ENCODE data around the gene MOV10. TPM values are rescaled to one million over a fixed set of nuclear protein-coding genes. Genes with fewer than 3 reads are reported as not detected.

Gene MOV10
- total and polyA plus RNA-seq, 2 donors (not counting 3 experiments of a cell fraction or from before 2014, with no cell fraction given) = 97.1 to 113 TPM

DNA sequence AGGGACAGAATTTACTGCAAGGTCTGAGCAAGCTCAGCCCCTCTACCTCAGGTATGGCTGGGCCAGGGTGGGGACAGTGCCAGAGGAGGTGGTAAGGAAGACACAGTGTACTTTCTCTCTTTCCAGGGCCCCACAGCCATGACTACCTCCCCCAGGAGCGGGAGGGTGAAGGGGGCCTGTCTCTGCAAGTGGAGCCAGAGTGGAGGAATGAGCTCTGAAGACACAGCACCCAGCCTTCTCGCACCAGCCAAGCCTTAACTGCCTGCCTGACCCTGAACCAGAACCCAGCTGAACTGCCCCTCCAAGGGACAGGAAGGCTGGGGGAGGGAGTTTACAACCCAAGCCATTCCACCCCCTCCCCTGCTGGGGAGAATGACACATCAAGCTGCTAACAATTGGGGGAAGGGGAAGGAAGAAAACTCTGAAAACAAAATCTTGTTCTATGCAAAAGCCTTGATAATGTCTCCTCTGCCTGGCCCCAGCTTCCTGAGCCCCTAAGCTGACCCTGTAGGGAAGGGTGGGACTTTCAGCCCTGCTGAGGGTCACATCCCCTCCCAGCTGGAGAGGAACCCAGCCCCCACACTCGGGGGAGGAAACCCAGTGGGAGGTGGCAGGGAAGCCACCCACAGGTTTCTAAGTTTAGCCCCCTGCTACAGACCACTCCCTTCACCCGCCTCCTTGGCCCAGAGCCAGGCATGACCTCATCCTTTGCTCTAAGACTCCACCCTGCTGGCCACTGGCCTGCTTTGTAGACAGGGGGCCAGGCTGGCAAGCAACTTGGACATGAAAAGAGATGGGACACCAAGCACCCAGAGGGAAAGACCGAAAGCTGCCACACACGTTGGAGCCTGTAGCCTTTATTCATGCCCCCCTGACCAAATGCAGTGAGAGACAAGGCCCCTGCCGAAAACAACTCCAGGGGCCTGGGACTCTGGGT lies 26.1 kb downstream of the MOV10 start:
- POLR2A ChIA-PET = interaction anchor here (1.0 to 1.4 kb wide), 3 partner anchors 26 to 306 kb away, joined by 4 to 6 read pairs (median 5); partner anchors contain the start of gene MOV10

More for the DNA sequence above, 26.1 kb downstream of the MOV10 start:
- H3K4me1 ChIP-seq (ENCODE audit: control insufficient read depth, extremely low read depth, insufficient read depth, low read length) = peaks cover 67% of the 10 kb centered on the region
- no peaks in the 10 kb centered on the region for H3K27me3 ChIP-seq (ENCODE audit: control insufficient read depth in 2 of 2, insufficient read depth in 2 of 2, low read length in 2 of 2)
- H3K4me3 ChIP-seq (replicated peaks in 1 of 3; ENCODE audit: insufficient read depth in 1 of 3, low read depth in 1 of 3, low read length in 3 of 3) = no peak overlapping the region
- CTCF ChIA-PET = interaction anchor here (0.7 to 6.7 kb wide), 6 partner anchors 10 to 309 kb away, joined by 3 to 57 read pairs (median 4); partner anchors contain the start of genes MOV10 and PPM1J
- peak overlapping the region; percentile 61 for H3K9ac ChIP-seq (replicated peaks; ENCODE audit: extremely low read depth, insufficient read depth, low read length)
- H3K27ac ChIP-seq (ENCODE audit: insufficient read depth, low read depth, low read length) = peak overlapping the region; percentile 88
- H3K9me3 ChIP-seq (replicated peaks; ENCODE audit: control insufficient read depth, insufficient read depth, low read length) = no peaks in the 10 kb centered on the region
- FAIRE-seq = peak; percentile 98
- peaks cover 14 to 34% of the 10 kb centered on the region in 2 experiments for H3K36me3 ChIP-seq (ENCODE audit: control insufficient read depth in 2 of 2, extremely low read depth in 1 of 2, insufficient read depth in 2 of 2, low read length in 2 of 2)
- peak overlapping the region; percentile 45 for H3K4me2 ChIP-seq (ENCODE audit: insufficient read depth, low read length)
- H2AFZ ChIP-seq (ENCODE audit: low read depth, low read length) = no peak overlapping the region
- BruUV-seq (replicated peaks) = TSS peak; percentile 0
- peak; percentile 100 for DNase-seq (ENCODE audit: low read depth, low spot score)
- H3K79me2 ChIP-seq (ENCODE audit: control insufficient read depth, insufficient read depth, low read length) = peaks cover 34% of the 10 kb centered on the region
- H3K9me1 ChIP-seq (replicated peaks; ENCODE audit: control insufficient read depth, extremely low read depth, insufficient read depth, low read length) = no peaks in the 10 kb centered on the region
- intact Hi-C loops (cut with micrococcal nuclease) = loop anchor here (1.0 kb wide), 2 partner anchors 26 to 81 kb away; partner anchors contain the start of genes CAPZA1, MOV10 and ST7L
- dilution Hi-C loops (cut with MboI; ENCODE audit: extremely low pct_ligation_motif_present, low sequenced_read_pairs) = no loop called here
- no peaks in the 10 kb centered on the region for H4K20me1 ChIP-seq (replicated peaks; ENCODE audit: control insufficient read depth, extremely low read depth, insufficient read depth, low read length)
- TF ChIP-seq, protein P1, sequence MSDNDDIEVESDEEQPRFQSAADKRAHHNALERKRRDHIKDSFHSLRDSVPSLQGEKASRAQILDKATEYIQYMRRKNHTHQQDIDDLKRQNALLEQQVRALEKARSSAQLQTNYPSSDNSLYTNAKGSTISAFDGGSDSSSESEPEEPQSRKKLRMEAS (IDR thresholded peaks at IDR 0.05; ENCODE audit: insufficient read depth, insufficient read length) = no peak
- TF ChIP-seq FOS (IDR thresholded peaks at IDR 0.05; ENCODE audit: borderline replicate concordance, insufficient read depth, low read length) (peak; percentile 91), POLR2AphosphoS5 (IDR thresholded peaks at IDR 0.05; ENCODE audit: insufficient read depth, low read depth, low read length) (peak; percentile 92), GATA2 (IDR thresholded peaks at IDR 0.05; ENCODE audit: insufficient read depth, insufficient read length, low read depth, low read length) (peak; percentile 62), MYC (IDR thresholded peaks at IDR 0.05; ENCODE audit: low read depth, low read length) (no peak), EZH2 (IDR thresholded peaks at IDR 0.05; ENCODE audit: borderline replicate concordance, low read depth, low read length, severe bottlenecking) (no peak), JUN (IDR thresholded peaks at IDR 0.05; ENCODE audit: borderline replicate concordance, insufficient read depth, insufficient read length, low read depth) (peak; percentile 67), POLR2A (IDR thresholded peaks at IDR 0.05; ENCODE audit: low read depth, low read length) (peak; percentile 83), CTCF (IDR thresholded peaks at IDR 0.05; ENCODE audit: extremely low read depth in 1 of 2, insufficient read depth in 1 of 2, low read depth in 1 of 2, low read length in 2 of 2) (no peak)
